ENCODE results near the gene SOS1. TPM values are rescaled to one million over a fixed set of nuclear protein-coding genes. Genes with fewer than 3 reads are reported as not detected.
A peak's percentile ranks its signal among the peaks of the same experiment; 100 is the strongest.

Gene SOS1
- total and polyA plus RNA-seq, 2 of the 13 experiments (the other 11 are each of a cell fraction or from before 2014, with no cell fraction given): 20.8 to 60.4 TPM

- TF ChIP-seq ZHX2 (IDR thresholded peaks at IDR 0.05; ENCODE audit: low read depth): 0 out of 2 replicates have a peak, but pooled peaks have one; percentile 41
- no peak for TF ChIP-seq ZHX2 (CRISPR knock-in tag; IDR thresholded peaks at IDR 0.05; ENCODE audit: borderline replicate concordance)
- TF ChIP-seq ZFP91 (CRISPR knock-in tag; IDR thresholded peaks at IDR 0.05; ENCODE audit: borderline replicate concordance): peak; percentile 23; the same call in 1 of the 2 replicates
- peak; percentile 88 for TF ChIP-seq PITX1 (CRISPR knock-in tag; IDR thresholded peaks at IDR 0.05)
- TF ChIP-seq ZNF441 (CRISPR knock-in tag; IDR thresholded peaks at IDR 0.05; ENCODE audit: borderline replicate concordance): peak; percentile 68; the same call in 1 of the 2 replicates
- no peak for TF ChIP-seq ATAD3A (CRISPR knock-in tag; IDR thresholded peaks at IDR 0.05)
- no peak for TF ChIP-seq CEBPB (IDR thresholded peaks at IDR 0.05; ENCODE audit: borderline replicate concordance, low read depth, low read length)
- TF ChIP-seq MIXL1 (CRISPR knock-in tag; IDR thresholded peaks at IDR 0.05): peak; percentile 64
- no peak for TF ChIP-seq BCLAF1 (IDR thresholded peaks at IDR 0.05)
- TF ChIP-seq ZNF616 (CRISPR knock-in tag; IDR thresholded peaks at IDR 0.05; ENCODE audit: low read depth): no peak
- peak; percentile 72 for TF ChIP-seq ATF2 (CRISPR knock-in tag; IDR thresholded peaks at IDR 0.05)
- TF ChIP-seq BHLHE40 (IDR thresholded peaks at IDR 0.05; ENCODE audit: low read length): peak; percentile 54; the same call in 1 of the 2 replicates
- TF ChIP-seq FOXJ3 (CRISPR knock-in tag; IDR thresholded peaks at IDR 0.05; ENCODE audit: borderline replicate concordance): peak; percentile 99
- TF ChIP-seq ZNF362 (CRISPR knock-in tag; IDR thresholded peaks at IDR 0.05; ENCODE audit: borderline replicate concordance): peak; percentile 61; the same call in 1 of the 2 replicates
- TF ChIP-seq RFX1 (IDR thresholded peaks at IDR 0.05): no peak
Measured at GRCh38 chr2:39150890-39151497, 30.1 kb upstream of the SOS1 start (continued).

All from HepG2 (cell line).